Endothelial cell of umbilical vein (primary cell): Measurements from ENCODE around the gene RAPGEF4. TPM values are rescaled to one million over a fixed set of nuclear protein-coding genes. Genes with fewer than 3 reads are reported as not detected.

ENCODE experiments used
- BruUV-seq: library from RNA; stranded (reverse); fragments of 400-500 nt; replicated peaks from 2 replicates; lab custom pipeline; 2021; lab: Mats Ljungman, UMichigan
- CTCF ChIA-PET: fragments of 300-600, 350-600 bp; sonication (Branson Sonifier 250); formaldehyde crosslinking; loops from one replicate; lab custom pipeline; 2021; ENCODE audit warnings: antibody characterized with exemption, inconsistent platforms; lab: Charles Lee
- POLR2A ChIA-PET: fragments of 300-600, 350-600 bp; sonication (Branson Sonifier 250); formaldehyde crosslinking; loops from one replicate; lab custom pipeline; 2021; ENCODE audit warnings: antibody characterized with exemption, inconsistent platforms; lab: Charles Lee
- DNase-seq: peaks from one replicate; pipeline ENCODE4 v3.0.0-alpha.2; 2011; ENCODE audit warnings: low read depth, low spot score
- FAIRE-seq: peaks from 2 replicates; lab custom pipeline; 2011; peaks lifted over from hg19 to GRCh38; lab: Jason Lieb, UNC
- H2AFZ ChIP-seq: 2 replicates; pipeline ENCODE4 v1.6.0; 2012; ENCODE audit warnings: low read depth, low read length, control low read depth, inconsistent platforms
- H3K27ac ChIP-seq: 2 replicates; pipeline ENCODE4 v1.5.1; 2011; ENCODE audit warnings: low read depth, mild to moderate bottlenecking, control low read depth, low read length, moderate library complexity; ENCODE audit not compliant: insufficient read depth
- H3K27me3 ChIP-seq, 2 experiments: 2 replicates each; pipeline versions ENCODE4 v1.6.0 to v1.6.1; 2011; ENCODE audit warnings: low read length in 2 of 2, mixed read lengths in 1 of 2; ENCODE audit not compliant: control insufficient read depth in 2 of 2, insufficient read depth in 2 of 2
- H3K36me3 ChIP-seq, 2 experiments: 2 replicates in 1 of 2; 3 replicates in 1 of 2; pipeline ENCODE4 v1.5.1; 2011; ENCODE audit warnings: low read length in 2 of 2, mild to moderate bottlenecking in 1 of 2, moderate library complexity in 1 of 2; ENCODE audit not compliant: control insufficient read depth in 2 of 2, insufficient read depth in 2 of 2; ENCODE audit errors: extremely low read depth in 1 of 2
- H3K4me1 ChIP-seq: 3 replicates; pipeline ENCODE4 v1.5.1; 2011; ENCODE audit warnings: mild to moderate bottlenecking, low read length; ENCODE audit not compliant: control insufficient read depth, insufficient read depth; ENCODE audit errors: extremely low read depth
- H3K4me2 ChIP-seq: 2 replicates; pipeline ENCODE4 v1.6.1; 2011; ENCODE audit warnings: low read length, control low read depth, mixed read lengths; ENCODE audit not compliant: insufficient read depth
- H3K4me3 ChIP-seq, 3 experiments: fragments of 200-600 bp in 1 of 3; sonication (generic), shearing (Covaris generic) in 1 of 3; replicated peaks in 1 of 3; 2 replicates each; pipeline ENCODE4 v1.5.1; 2011 to 2016; ENCODE audit warnings: control low read depth in 3 of 3, low read length in 3 of 3, mild to moderate bottlenecking in 2 of 3, inconsistent platforms in 1 of 3, low read depth in 1 of 3, moderate library complexity in 1 of 3; ENCODE audit not compliant: insufficient read depth in 1 of 3
- H3K79me2 ChIP-seq: 2 replicates; pipeline ENCODE4 v1.6.0; 2012; ENCODE audit warnings: low read length, inconsistent platforms; ENCODE audit not compliant: control insufficient read depth, insufficient read depth
- H3K9ac ChIP-seq: replicated peaks from 2 replicates; pipeline ENCODE3; 2011; ENCODE audit warnings: low read length, control low read depth; ENCODE audit not compliant: insufficient read depth; ENCODE audit errors: extremely low read depth
- H3K9me1 ChIP-seq: replicated peaks from 3 replicates; pipeline ENCODE4 v1.6.0; 2011; ENCODE audit warnings: mild to moderate bottlenecking, low read length; ENCODE audit not compliant: control insufficient read depth, insufficient read depth; ENCODE audit errors: extremely low read depth
- H3K9me3 ChIP-seq: replicated peaks from 2 replicates; pipeline ENCODE4 v1.5.1; 2012; ENCODE audit warnings: low read length, inconsistent platforms; ENCODE audit not compliant: control insufficient read depth, insufficient read depth
- H4K20me1 ChIP-seq: replicated peaks from 2 replicates; pipeline ENCODE3; 2011; ENCODE audit warnings: mild to moderate bottlenecking, low read length; ENCODE audit not compliant: control insufficient read depth, insufficient read depth; ENCODE audit errors: extremely low read depth
- CTCF ChIP-seq, 2 donors: IDR thresholded peaks; 1 replicate in 1 of 2; 2 replicates in 1 of 2; pipeline ENCODE4 v1.5.1; 2011; ENCODE audit warnings: low read length in 2 of 2, mild to moderate bottlenecking in 2 of 2, moderate library complexity in 2 of 2, control low read depth in 1 of 2, inconsistent platforms in 1 of 2, low read depth in 1 of 2; ENCODE audit not compliant: insufficient read depth in 1 of 2; ENCODE audit errors: extremely low read depth in 1 of 2
- EZH2 ChIP-seq: IDR thresholded peaks from 2 replicates; pipeline ENCODE4 v1.6.1; 2012; ENCODE audit warnings: borderline replicate concordance, low read depth, mild to moderate bottlenecking, moderate library complexity, low read length, inconsistent platforms; ENCODE audit not compliant: severe bottlenecking
- FOS ChIP-seq: IDR thresholded peaks from 2 replicates; pipeline ENCODE4 v1.6.1; 2011; ENCODE audit warnings: mild to moderate bottlenecking, low read length, moderate library complexity, borderline replicate concordance; ENCODE audit not compliant: insufficient read depth
- GATA2 ChIP-seq: IDR thresholded peaks from 2 replicates; pipeline ENCODE4 v1.7.0; 2011; ENCODE audit warnings: low read depth, mild to moderate bottlenecking, moderate library complexity, mixed read lengths, low read length; ENCODE audit not compliant: insufficient read length, insufficient read depth
- JUN ChIP-seq: IDR thresholded peaks from 2 replicates; pipeline ENCODE4 v1.6.1; 2011; ENCODE audit warnings: borderline replicate concordance, low read depth; ENCODE audit not compliant: insufficient read length, insufficient read depth
- MAX ChIP-seq: IDR thresholded peaks from 2 replicates; pipeline ENCODE4 v1.6.1; 2011; ENCODE audit not compliant: insufficient read depth, insufficient read length
- MYC ChIP-seq: IDR thresholded peaks from one replicate; pipeline ENCODE4 v1.6.1; 2011; ENCODE audit warnings: mild to moderate bottlenecking, low read depth, low read length
- POLR2A ChIP-seq: IDR thresholded peaks from 2 replicates; pipeline ENCODE4 v1.6.1; 2012; ENCODE audit warnings: low read depth, mild to moderate bottlenecking, control low read depth, low read length
- POLR2AphosphoS5 ChIP-seq: IDR thresholded peaks from 2 replicates; pipeline ENCODE4 v1.6.1; 2012; ENCODE audit warnings: low read depth, mild to moderate bottlenecking, control low read depth, low read length, moderate library complexity; ENCODE audit not compliant: insufficient read depth
- dilution Hi-C: fragments of 300-500 bp; cut with MboI; formaldehyde crosslinking; loops from one replicate; pipeline ENCODE4 v1.15.0; 2019; ENCODE audit warnings: low sequenced_read_pairs; ENCODE audit not compliant: extremely low pct_ligation_motif_present
- intact Hi-C: fragments of 100-400 bp; cut with micrococcal nuclease; formaldehyde crosslinking; loops from one replicate; pipeline ENCODE4 v1.10.0; 2022
- polyA plus RNA-seq, 4 experiments: library from polyadenylated mRNA; depleted of rRNA in 3 of 4; stranded (reverse) in 3 of 4; unstranded in 1 of 4; fragments of >200 nt; gene quantifications; 2 replicates each; pipeline versions ENCODE4 v1.2.1 to v1.2.3, GENCODE V29; 2011 to 2012; ENCODE audit warnings: missing spikeins in 1 of 4
- total RNA-seq: library from RNA; stranded (reverse); gene quantifications from 2 replicates; pipeline ENCODE4 v1.2.3, GENCODE V29; 2021

Gene RAPGEF4
- total and polyA plus RNA-seq, 2 donors (not counting 3 experiments of a cell fraction or from before 2014, with no cell fraction given): 7.2 to 9.2 TPM

- ChIA-PET POLR2A (no interaction called here), CTCF (interaction anchor here (1.6 kb wide), 1 partner anchor 15 kb away, joined by 4 read pairs; no protein-coding TSS in a partner anchor)
- H3K27ac ChIP-seq: no peak overlapping the region
- BruUV-seq: no TSS peak
- no peaks in the 10 kb centered on the region for H3K9me1 ChIP-seq
- H3K9ac ChIP-seq: no peak overlapping the region
- FAIRE-seq (no peak), DNase-seq (peak; percentile 31)
- no peaks in the 10 kb centered on the region for H3K36me3 ChIP-seq
- H3K27me3 ChIP-seq: peaks cover 0 to 5% of the 10 kb centered on the region in 2 experiments
- no peaks in the 10 kb centered on the region for H4K20me1 ChIP-seq
- H3K4me3 ChIP-seq: no peak overlapping the region
- no peak overlapping the region for H3K4me2 ChIP-seq
- dilution Hi-C loops (no loop called here), intact Hi-C loops (no loop called here)
- no peaks in the 10 kb centered on the region for H3K79me2 ChIP-seq
- no peaks in the 10 kb centered on the region for H3K9me3 ChIP-seq
- H2AFZ ChIP-seq: no peak overlapping the region
- H3K4me1 ChIP-seq: no peaks in the 10 kb centered on the region
- TF ChIP-seq EZH2: no peak
These were observed 9.4 kb upstream of the RAPGEF4 start for GRCh38 chr2:172726172-172726735.

GRCh38 chr2:172730411-172730810, 5.2 kb upstream of the RAPGEF4 start:
- ChIA-PET CTCF (interaction anchor here (2.5 kb wide), 1 partner anchor 20 kb away, joined by 10 read pairs; no protein-coding TSS in a partner anchor), POLR2A (no interaction called here)
- no peak overlapping the region for H3K9ac ChIP-seq
- H3K27me3 ChIP-seq: peaks cover 18% of the 10 kb centered on the region in 2 experiments
- H3K9me1 ChIP-seq: no peaks in the 10 kb centered on the region
- no peaks in the 10 kb centered on the region for H4K20me1 ChIP-seq
- H3K79me2 ChIP-seq: no peaks in the 10 kb centered on the region
- H2AFZ ChIP-seq: no peak overlapping the region
- no peak for FAIRE-seq
- H3K27ac ChIP-seq: no peak overlapping the region
- H3K4me2 ChIP-seq: no peak overlapping the region
- no peak overlapping the region for H3K4me3 ChIP-seq
- intact Hi-C loops (no loop called here), dilution Hi-C loops (no loop called here)
- DNase-seq: no peak
- TF ChIP-seq CTCF (IDR thresholded peaks at IDR 0.05; ENCODE audit: extremely low read depth in 1 of 2, insufficient read depth in 1 of 2, low read depth in 1 of 2, low read length in 2 of 2) (no peak), EZH2 (no peak), JUN (no peak), MYC (no peak), FOS (no peak), POLR2AphosphoS5 (no peak), MAX (no peak), POLR2A (no peak), GATA2 (no peak)
- H3K4me1 ChIP-seq: no peaks in the 10 kb centered on the region
- H3K36me3 ChIP-seq: no peaks in the 10 kb centered on the region
- BruUV-seq: no TSS peak
- H3K9me3 ChIP-seq: no peaks in the 10 kb centered on the region
